GM18526 (cell line): Measurements from ENCODE around the gene ACOXL.

Experiments
- POLR2A ChIP-seq: IDR thresholded peaks from 3 replicates; pipeline ENCODE4 v1.6.1; 2011; ENCODE audit not compliant: insufficient read length; ENCODE audit errors: extremely low read depth

Gene ACOXL

DNA sequence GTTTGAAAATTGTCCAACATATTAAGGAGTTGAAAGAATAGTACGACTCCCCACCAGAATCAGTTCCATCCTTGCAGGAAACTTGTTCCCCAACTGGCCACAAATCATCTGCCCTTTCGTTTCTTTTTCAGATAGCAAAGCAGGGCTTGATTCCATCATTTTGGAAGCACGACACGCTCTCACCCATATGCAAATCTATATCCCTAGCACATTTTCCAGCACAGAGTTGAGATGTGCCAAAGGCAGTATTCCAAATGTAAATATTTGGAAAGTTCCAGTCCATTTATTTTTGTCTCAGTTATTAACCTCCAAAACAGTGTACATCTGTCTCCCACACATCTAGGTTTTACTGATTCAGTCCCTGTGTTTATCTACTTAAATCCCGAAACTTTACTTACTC is 259.5 kb downstream of the ACOXL start:
- TF ChIP-seq POLR2A: no peak

- no peak for TF ChIP-seq POLR2A
Measured at GRCh38 chr2:110992886-110993285, 260.5 kb downstream of the ACOXL start.

DNA sequence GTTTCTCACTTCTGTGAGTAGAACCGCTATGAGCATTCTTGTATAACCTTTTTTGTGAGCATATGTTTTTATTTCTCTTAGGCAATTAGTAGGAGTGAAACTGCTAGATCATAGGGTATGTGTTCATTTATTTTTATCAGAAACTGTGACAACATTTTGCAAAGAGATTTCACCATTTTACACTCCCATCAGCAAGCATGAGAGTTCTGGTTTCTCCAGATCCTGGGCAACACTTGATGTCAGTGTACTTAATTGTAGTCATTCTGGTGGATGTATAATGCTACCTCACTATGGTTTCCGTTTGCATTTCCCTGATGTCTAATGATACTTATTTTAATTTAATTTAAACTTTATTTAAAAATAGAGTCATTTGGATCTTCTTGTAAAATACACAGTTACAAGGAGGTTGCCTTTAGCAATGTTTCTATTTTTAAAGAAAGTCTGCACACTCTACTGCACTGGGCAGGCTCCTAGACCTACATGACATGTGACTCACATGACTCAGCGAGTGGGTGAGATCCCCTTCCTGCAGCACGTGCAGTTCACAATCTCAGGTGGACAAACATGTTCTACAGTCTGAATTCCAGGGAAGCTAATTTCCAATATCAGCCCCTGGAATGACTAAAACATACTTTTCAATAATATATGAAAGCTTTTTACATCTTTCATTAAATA is 261.3 kb downstream of the ACOXL start:
- TF ChIP-seq POLR2A: no peak

DNA sequence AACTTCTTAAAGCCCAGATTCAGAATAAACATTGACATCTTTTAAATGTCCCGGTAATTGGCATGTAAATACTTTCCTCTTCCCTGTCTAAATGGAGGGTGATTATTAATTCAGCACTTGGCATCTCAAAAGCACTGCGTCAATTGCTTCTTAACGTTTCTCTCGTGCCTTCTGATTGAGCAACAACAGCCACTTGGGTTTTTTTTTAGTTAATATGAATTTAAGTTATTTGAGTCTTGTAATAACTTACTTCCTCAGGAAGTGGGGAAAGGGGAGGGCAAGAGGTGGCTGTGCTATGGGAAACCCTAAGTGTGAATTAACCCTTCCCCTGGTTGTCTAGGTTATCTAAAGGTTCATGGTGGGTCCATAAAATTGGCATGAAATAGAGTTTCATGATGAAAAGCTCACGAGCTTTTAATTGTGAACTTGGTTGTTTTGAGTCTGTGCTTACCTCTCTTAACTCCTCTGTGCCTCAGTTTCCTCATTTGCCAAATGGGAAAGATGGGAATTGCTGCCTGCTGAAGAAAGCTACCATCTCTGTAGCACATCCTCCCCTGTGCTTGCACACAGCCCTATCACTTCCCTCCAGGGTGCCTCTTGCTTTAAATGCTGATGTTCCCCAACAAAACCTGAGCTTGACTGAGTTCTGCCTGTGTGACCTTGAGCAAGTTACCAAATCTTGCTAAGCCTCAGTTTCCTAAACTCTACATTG is 262.0 kb downstream of the ACOXL start:
- TF ChIP-seq POLR2A: no peak

DNA sequence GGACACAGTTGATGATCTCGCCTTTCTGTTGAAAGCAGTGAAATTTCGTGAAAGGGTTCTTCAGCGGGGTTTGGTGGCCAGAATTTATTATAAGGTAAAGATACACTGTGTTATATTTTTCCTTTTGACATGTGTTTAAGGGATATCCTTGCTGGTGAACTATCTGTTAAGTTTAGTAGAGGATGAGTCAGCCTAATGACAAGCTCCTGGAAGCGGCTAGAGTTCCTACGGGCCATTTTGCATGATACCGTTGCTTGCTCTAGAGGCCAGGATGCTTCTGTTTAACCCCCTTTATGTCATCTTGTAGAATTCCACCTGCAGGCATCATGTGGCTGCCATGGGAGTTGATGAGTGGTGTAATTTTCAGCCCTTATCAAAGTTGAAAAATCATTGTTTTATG is 263.5 kb downstream of the ACOXL start:
- TF ChIP-seq POLR2A: no peak

DNA sequence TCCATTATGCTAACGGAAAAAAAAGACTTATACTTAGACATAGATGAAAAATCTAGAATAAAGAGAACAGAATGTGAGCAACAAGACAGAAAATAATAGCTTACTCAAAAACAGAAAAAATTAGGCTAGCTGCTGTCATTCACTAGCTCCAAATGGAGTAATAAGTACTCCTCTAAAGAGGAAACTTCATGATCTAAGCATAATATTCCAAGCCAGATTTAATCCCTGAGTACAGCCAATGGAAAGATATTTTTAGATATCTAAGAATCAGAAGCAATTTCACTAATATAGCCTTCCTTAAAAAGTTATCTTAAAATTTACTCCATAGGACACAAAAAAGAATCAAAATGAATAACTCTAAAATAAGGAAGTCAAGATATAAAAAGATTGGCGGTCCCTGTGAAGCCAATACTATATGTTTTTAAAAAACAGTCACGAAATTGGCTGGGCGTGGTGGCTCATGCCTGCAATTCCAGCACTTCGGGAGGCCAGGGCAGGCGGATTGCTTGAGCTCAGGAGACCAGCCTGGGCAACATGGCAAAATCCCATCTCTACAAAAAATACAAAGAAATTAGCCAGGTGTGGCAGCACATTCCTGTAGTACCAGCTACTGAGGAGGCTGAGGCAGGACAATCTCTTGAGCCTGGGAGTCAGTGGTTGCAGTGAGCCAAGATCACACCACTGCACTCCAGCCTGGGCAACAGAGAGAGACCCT is 265.1 kb downstream of the ACOXL start:
- TF ChIP-seq POLR2A: no peak

DNA sequence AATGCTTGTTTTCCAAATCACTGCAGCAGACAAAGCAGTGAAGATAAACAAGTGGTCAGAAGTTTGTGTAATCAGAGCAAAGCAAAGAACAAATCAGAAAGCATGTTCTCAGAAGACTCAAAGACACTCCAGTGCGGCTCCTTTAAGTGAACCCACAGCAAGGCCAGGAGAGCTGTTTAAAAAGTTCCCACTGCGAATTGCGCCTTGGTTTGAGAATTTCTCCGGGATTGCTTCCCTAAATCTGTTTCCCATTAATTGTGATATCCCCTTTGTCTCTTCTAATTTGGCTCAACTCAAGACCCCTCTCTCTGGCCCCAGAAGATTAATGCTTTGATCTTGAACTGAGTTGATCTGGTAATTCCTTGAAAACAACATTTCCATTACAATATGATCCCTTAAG is 265.9 kb downstream of the ACOXL start:
- no peak for TF ChIP-seq POLR2A

GRCh38 chr2:110999626-111000025 is 267.3 kb downstream of the ACOXL start:
- no peak for TF ChIP-seq POLR2A

- TF ChIP-seq POLR2A: no peak
Measured at GRCh38 chr2:111005307-111005706, 272.9 kb downstream of the ACOXL start.

- TF ChIP-seq POLR2A: no peak
Measured at GRCh38 chr2:111005821-111006220, 273.4 kb downstream of the ACOXL start.

- TF ChIP-seq POLR2A: no peak
Measured at GRCh38 chr2:111007757-111008688, 275.6 kb downstream of the ACOXL start.

- no peak for TF ChIP-seq POLR2A
Measured at GRCh38 chr2:111011218-111011617, 278.8 kb downstream of the ACOXL start.

GRCh38 chr2:111015283-111015995 is 283.1 kb downstream of the ACOXL start:
- no peak for TF ChIP-seq POLR2A

DNA sequence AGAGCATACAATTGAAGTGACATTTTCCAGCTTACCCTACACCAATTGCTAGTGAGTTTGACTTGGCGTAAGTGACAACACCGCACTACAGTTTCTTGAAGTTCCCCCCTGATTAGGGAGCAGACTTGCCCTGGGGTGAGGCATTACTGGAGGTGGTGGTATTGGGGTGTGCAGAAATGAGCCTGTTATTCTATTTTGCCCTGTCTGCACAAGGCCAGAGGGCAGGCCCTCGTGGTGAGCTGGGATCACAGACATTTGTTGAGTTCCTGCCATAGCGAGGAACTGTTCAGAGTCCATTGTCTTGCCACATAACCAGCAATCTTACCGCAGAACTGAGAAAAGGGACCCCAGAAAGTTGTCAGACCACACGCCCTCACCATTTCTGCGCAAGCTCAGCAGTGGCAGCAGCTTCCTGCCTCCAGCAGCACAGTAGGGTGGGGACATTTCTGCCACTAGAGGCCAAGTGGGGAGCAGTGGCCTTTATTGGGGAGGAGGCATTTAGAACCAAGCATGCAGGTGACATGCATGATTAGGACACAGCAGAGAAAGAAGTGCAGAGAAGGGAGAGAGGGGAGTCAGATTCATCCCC is 284.8 kb downstream of the ACOXL start:
- TF ChIP-seq POLR2A: no peak

DNA sequence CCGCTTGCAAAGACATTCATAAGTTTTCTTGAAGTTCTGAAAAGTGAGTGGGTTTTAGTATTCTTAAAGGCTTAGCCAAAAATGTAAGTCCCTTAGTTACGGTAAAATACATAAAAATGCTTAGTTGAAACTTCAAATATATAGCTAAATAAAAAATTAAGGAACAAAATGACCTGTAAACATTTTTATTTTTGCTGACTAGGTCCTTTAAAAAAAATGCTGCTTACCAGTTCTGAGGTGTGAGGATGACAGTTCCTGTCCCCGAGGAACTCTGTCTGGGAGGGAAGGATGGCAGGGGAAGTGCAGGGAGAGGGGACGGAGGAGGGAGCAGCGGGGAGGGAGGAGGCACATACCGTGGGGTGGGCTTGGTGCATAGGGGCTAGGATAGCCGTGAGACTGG is 285.5 kb downstream of the ACOXL start:
- no peak for TF ChIP-seq POLR2A

DNA sequence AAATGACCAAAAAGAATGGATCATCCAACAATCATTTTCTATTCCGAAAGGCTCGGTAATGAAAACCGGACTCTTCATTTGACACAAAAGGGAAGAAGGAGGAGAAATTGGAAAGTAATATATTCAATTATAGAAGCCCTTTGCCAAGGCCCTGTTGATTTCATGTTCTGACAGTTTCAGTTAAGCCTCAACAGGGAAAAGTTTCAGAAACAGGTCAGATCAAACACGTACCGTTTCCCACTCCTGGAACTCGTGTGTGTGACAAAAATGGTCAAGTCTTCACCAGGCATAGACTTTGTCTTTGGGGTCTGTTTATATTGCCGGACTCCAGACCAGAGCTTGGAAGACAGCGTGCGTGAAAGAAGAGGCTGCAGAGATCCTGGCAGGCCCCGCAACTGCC is 287.0 kb downstream of the ACOXL start:
- TF ChIP-seq POLR2A: no peak
